Parathyroid adenoma (tissue), 2 donors: Measurements from ENCODE around the gene PDYN.

Source experiments
- H2AFZ ChIP-seq: fragments of 300-600 bp; sonication (generic); one replicate; pipeline ENCODE4 v1.7.0; 2017; ENCODE audit warnings: antibody characterized with exemption, mild to moderate bottlenecking
- H3K27ac ChIP-seq: fragments of 300-600 bp; sonication (generic); one replicate; pipeline ENCODE4 v1.7.0; 2017
- H3K27me3 ChIP-seq: fragments of 300-600 bp; sonication (generic); one replicate; pipeline ENCODE4 v1.7.0; 2017; ENCODE audit warnings: low read length; ENCODE audit not compliant: control insufficient read depth, insufficient read depth
- H3K36me3 ChIP-seq: fragments of 300-600 bp; sonication (generic); one replicate; pipeline ENCODE4 v1.7.0; 2017; ENCODE audit warnings: low read length; ENCODE audit not compliant: control insufficient read depth, insufficient read depth
- H3K4me1 ChIP-seq: fragments of 300-600 bp; sonication (generic); one replicate; pipeline ENCODE4 v1.7.0; 2017; ENCODE audit warnings: control low read depth
- H3K4me2 ChIP-seq: fragments of 300-600 bp; sonication (generic); one replicate; pipeline ENCODE4 v1.7.0; 2017; ENCODE audit warnings: low read length
- H3K4me3 ChIP-seq: fragments of 300-600 bp; sonication (generic); one replicate; pipeline ENCODE4 v1.7.0; 2017; ENCODE audit warnings: low read depth, low read length
- H3K79me2 ChIP-seq: fragments of 300-600 bp; sonication (generic); one replicate; pipeline ENCODE4 v1.7.0; 2017; ENCODE audit warnings: control low read depth
- H3K9ac ChIP-seq: fragments of 300-600 bp; sonication (generic); one replicate; pipeline ENCODE4 v1.7.0; 2017; ENCODE audit warnings: mild to moderate bottlenecking
- H3K9me3 ChIP-seq: fragments of 300-600 bp; sonication (generic); one replicate; pipeline ENCODE4 v1.7.0; 2017; ENCODE audit warnings: low read length; ENCODE audit not compliant: control insufficient read depth
- CTCF ChIP-seq: fragments of 300-600 bp; sonication (generic); IDR thresholded peaks from one replicate; pipeline ENCODE4 v1.7.0; 2017; ENCODE audit warnings: antibody characterized with exemption, mild to moderate bottlenecking
- donor health status: primary hyperparathyroidism.

The PDYN gene

GRCh38 chr20:1992359-1993110, 1.3 kb downstream of the PDYN start:
- no peaks in the 10 kb centered on the region for H3K79me2 ChIP-seq
- H3K4me2 ChIP-seq = no peak overlapping the region
- no peak overlapping the region for H2AFZ ChIP-seq
- peaks cover 4% of the 10 kb centered on the region for H3K27me3 ChIP-seq
- no peak overlapping the region for H3K9ac ChIP-seq
- H3K36me3 ChIP-seq = no peaks in the 10 kb centered on the region
- TF ChIP-seq CTCF = no peak
- no peak overlapping the region for H3K27ac ChIP-seq
- no peaks in the 10 kb centered on the region for H3K9me3 ChIP-seq
- H3K4me3 ChIP-seq = no peak overlapping the region
- peaks cover 5% of the 10 kb centered on the region for H3K4me1 ChIP-seq

- Histone ChIP-seq H2AFZ (no peak overlapping the region), H3K4me2 (no peak overlapping the region), H3K9ac (no peak overlapping the region), H3K27me3 (peaks cover 3% of the 10 kb centered on the region), H3K79me2 (no peaks in the 10 kb centered on the region), H3K9me3 (no peaks in the 10 kb centered on the region), H3K36me3 (no peaks in the 10 kb centered on the region), H3K4me3 (no peak overlapping the region), H3K4me1 (peaks cover 5% of the 10 kb centered on the region), H3K27ac (no peak overlapping the region)
- no peak for TF ChIP-seq CTCF
These were observed 6.0 kb downstream of the PDYN start for GRCh38 chr20:1987826-1988225.

GRCh38 chr20:1983301-1983700, 10.6 kb downstream of the PDYN start:
- no peak for TF ChIP-seq CTCF
- Histone ChIP-seq H3K79me2 (no peaks in the 10 kb centered on the region), H3K9ac (no peak overlapping the region), H3K4me3 (no peak overlapping the region), H3K4me1 (no peaks in the 10 kb centered on the region), H3K36me3 (no peaks in the 10 kb centered on the region), H3K27me3 (peaks cover 3% of the 10 kb centered on the region), H3K27ac (no peak overlapping the region), H2AFZ (no peak overlapping the region), H3K4me2 (no peak overlapping the region), H3K9me3 (no peaks in the 10 kb centered on the region)

GRCh38 chr20:1982686-1983085, 11.2 kb downstream of the PDYN start:
- Histone ChIP-seq H3K36me3 (no peaks in the 10 kb centered on the region), H3K4me2 (no peak overlapping the region), H3K9ac (no peak overlapping the region), H2AFZ (no peak overlapping the region), H3K27me3 (peaks cover 3% of the 10 kb centered on the region), H3K4me3 (no peak overlapping the region), H3K27ac (no peak overlapping the region), H3K79me2 (no peaks in the 10 kb centered on the region), H3K9me3 (no peaks in the 10 kb centered on the region), H3K4me1 (no peaks in the 10 kb centered on the region)
- TF ChIP-seq CTCF = no peak
